ENCODE data around the gene OR5L2. TPM values are rescaled to one million over a fixed set of nuclear protein-coding genes. Genes with fewer than 3 reads are reported as not detected.

OR5L2 gene
- total and polyA plus RNA-seq, 2 of the 8 experiments (the other 6 are each of a cell fraction or from before 2014, with no cell fraction given): not detected

DNA sequence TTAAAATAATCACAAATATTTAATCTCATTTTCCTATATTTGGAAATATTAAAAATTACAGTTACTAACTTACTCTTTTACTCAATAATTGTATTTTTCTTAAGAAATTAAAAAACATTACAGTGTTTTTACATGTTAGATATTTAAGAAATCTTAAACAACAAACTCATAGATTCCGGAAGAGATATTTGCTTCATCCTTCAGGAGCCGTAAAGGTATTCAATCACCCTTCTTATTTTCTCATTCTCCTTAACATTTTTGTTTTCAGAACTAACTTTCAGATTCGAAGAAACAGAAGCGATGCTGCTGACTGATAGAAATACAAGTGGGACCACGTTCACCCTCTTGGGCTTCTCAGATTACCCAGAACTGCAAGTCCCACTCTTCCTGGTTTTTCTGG is 7.7 kb upstream of the OR5L2 start, which contains the start of gene OR5D18:
OR5D18 (plus strand) TSS at position 301 of the 400 bp plus-strand sequence; CDS start at position 301, 0 bp downstream.
- 81% methylated on average over 5 of the region's 5 CpGs; no CpG with 5 or more reads in 1 of the 2 experiments for WGBS, 2 experiments (ENCODE audit: extremely low coverage in 1 of 2, insufficient coverage in 1 of 2, insufficient read length in 1 of 2, insufficient replicate concordance in 2 of 2, low coverage in 1 of 2, low lambda C conversion rate in 2 of 2, missing lambda C conversion rate in 1 of 2)
- Histone ChIP-seq H4K8ac (ENCODE audit: extremely low read depth, insufficient read depth, low read length) (no peak within 1 kb of the TSS), H4K5ac (ENCODE audit: insufficient read length, low read depth, low read length) (no peak within 1 kb of the TSS), H3K9me3 (ENCODE audit: insufficient read depth in 2 of 2, low read depth in 1 of 2, low read length in 1 of 2) (peaks cover 57 to 62% of the 10 kb centered on the region in 2 experiments), H3K4me2 (ENCODE audit: insufficient read depth in 1 of 2, low read depth in 2 of 2, low read length in 2 of 2) (no peak within 1 kb of the TSS), H3K9ac (replicated peaks in 1 of 4; ENCODE audit: extremely low read depth in 1 of 4, low read depth in 3 of 4, low read length in 3 of 4) (no peak within 1 kb of the TSS), H3K14ac (ENCODE audit: insufficient read length) (no peak within 1 kb of the TSS), H2BK120ac (replicated peaks; ENCODE audit: low read depth, low read length) (no peak within 1 kb of the TSS), H3K79me2 (ENCODE audit: control insufficient read depth in 1 of 2, insufficient read depth in 2 of 2, low read length in 2 of 2) (no peaks in the 10 kb centered on the region), H3K4me3 (ENCODE audit: extremely low read depth in 1 of 4, insufficient read depth in 2 of 4, low read depth in 3 of 4, low read length in 4 of 4) (no peak within 1 kb of the TSS), H2BK12ac (ENCODE audit: low read depth, low read length) (no peak within 1 kb of the TSS), H3K27ac (ENCODE audit: low read depth, low read length) (no peak within 1 kb of the TSS), H3K79me1 (ENCODE audit: low read depth, low read length) (no peaks in the 10 kb centered on the region), H2BK5ac (ENCODE audit: low read depth, low read length) (no peak within 1 kb of the TSS), H3K18ac (ENCODE audit: extremely low read depth, low read length) (no peak within 1 kb of the TSS), H2AFZ (ENCODE audit: low read length) (no peak within 1 kb of the TSS), H3K27me3 (replicated peaks in 1 of 4; ENCODE audit: control insufficient read depth in 3 of 4, extremely low read depth in 1 of 4, insufficient read depth in 3 of 4, low read length in 3 of 4) (no peaks in the 10 kb centered on the region), H2BK15ac (ENCODE audit: low read length) (no peak within 1 kb of the TSS), H3K36me3 (ENCODE audit: control insufficient read depth in 2 of 4, insufficient read depth in 4 of 4, low read length in 3 of 4) (no peaks in the 10 kb centered on the region), H2BK20ac (ENCODE audit: low read length) (no peak within 1 kb of the TSS), H3K4ac (replicated peaks; ENCODE audit: insufficient read length, low read depth, low read length) (no peak within 1 kb of the TSS), H3K23me2 (ENCODE audit: low read depth, low read length) (no peaks in the 10 kb centered on the region), H3K4me1 (replicated peaks in 1 of 4; ENCODE audit: control insufficient read depth in 3 of 4, insufficient read depth in 4 of 4, low read length in 3 of 4) (no peaks in the 10 kb centered on the region), H3K56ac (replicated peaks; ENCODE audit: insufficient read length, low read depth, low read length) (no peak within 1 kb of the TSS), H4K20me1 (replicated peaks in 1 of 2; ENCODE audit: control insufficient read depth in 1 of 2, insufficient read depth in 2 of 2, low read length in 2 of 2) (no peaks in the 10 kb centered on the region), H4K91ac (replicated peaks; ENCODE audit: insufficient read length, low read length) (no peak within 1 kb of the TSS), H2AK5ac (ENCODE audit: low read depth, low read length) (no peak within 1 kb of the TSS), H3K23ac (ENCODE audit: insufficient read length) (no peak within 1 kb of the TSS)
- FAIRE-seq: no peak
- TF ChIP-seq ASH2L (IDR thresholded peaks at IDR 0.05; ENCODE audit: low read length) (no peak), SP2 (IDR thresholded peaks at IDR 0.05; ENCODE audit: low read length) (no peak), SRF (IDR thresholded peaks at IDR 0.05; ENCODE audit: low read depth, low read length) (no peak), SIRT6 (IDR thresholded peaks at IDR 0.05; ENCODE audit: low read length) (no peak)
- ChIA-PET CTCF (ENCODE audit: partially characterized antibody) (no interaction called here), POLR2A (ENCODE audit: partially characterized antibody) (no interaction called here)
- DNase-seq (ENCODE audit: low read depth in 1 of 2, low spot score in 2 of 2): no peak

All from H1 (cell line).